ENCODE data around the gene IL1A.

DNA sequence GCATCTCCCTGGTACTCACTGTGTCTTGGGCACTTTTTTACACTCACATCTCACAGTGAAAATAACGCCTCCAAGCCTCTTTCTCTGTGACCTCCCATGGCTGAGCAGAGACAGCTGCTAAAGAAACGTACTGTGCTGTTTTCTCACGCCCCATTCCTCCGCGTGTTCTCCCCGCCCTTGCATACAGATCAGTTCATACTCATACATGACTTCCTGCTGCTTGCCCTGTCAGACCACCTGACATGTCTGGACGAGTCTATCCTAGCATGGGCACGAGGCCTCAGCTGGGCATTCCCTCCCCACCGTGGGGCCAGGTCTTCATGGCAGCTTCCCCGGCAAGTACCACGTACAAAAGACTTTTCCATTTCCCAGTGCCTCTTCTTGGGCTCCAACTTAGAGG lies 21.2 kb upstream of the IL1A start:
- TF ChIP-seq, protein P1, sequence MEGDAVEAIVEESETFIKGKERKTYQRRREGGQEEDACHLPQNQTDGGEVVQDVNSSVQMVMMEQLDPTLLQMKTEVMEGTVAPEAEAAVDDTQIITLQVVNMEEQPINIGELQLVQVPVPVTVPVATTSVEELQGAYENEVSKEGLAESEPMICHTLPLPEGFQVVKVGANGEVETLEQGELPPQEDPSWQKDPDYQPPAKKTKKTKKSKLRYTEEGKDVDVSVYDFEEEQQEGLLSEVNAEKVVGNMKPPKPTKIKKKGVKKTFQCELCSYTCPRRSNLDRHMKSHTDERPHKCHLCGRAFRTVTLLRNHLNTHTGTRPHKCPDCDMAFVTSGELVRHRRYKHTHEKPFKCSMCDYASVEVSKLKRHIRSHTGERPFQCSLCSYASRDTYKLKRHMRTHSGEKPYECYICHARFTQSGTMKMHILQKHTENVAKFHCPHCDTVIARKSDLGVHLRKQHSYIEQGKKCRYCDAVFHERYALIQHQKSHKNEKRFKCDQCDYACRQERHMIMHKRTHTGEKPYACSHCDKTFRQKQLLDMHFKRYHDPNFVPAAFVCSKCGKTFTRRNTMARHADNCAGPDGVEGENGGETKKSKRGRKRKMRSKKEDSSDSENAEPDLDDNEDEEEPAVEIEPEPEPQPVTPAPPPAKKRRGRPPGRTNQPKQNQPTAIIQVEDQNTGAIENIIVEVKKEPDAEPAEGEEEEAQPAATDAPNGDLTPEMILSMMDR (IDR thresholded peaks at IDR 0.05) = no peak
- TF ChIP-seq POLR2AphosphoS5 (IDR thresholded peaks at IDR 0.05) = no peak
